WTC11 (cell line): ENCODE measurements around the gene NDUFS7. TPM values are rescaled to one million over a fixed set of nuclear protein-coding genes. Genes with fewer than 3 reads are reported as not detected.

Source experiments
- ELF4 ChIP-seq: sonication (generic); formaldehyde crosslinking; IDR thresholded peaks from 2 replicates; pipeline ENCODE4 v1.8.1; 2022; ENCODE audit warnings: low read depth, mild to moderate bottlenecking, moderate library complexity, missing genetic modification reagents
- ESRRA ChIP-seq: sonication (generic); formaldehyde crosslinking; IDR thresholded peaks from 2 replicates; pipeline ENCODE4 v1.8.1; 2022; ENCODE audit warnings: mild to moderate bottlenecking, missing genetic modification reagents, borderline replicate concordance
- GABPB1 ChIP-seq: sonication (generic); formaldehyde crosslinking; IDR thresholded peaks from 2 replicates; pipeline ENCODE4 v1.8.1; 2023; ENCODE audit warnings: mild to moderate bottlenecking, missing genetic modification reagents
- GTF2I ChIP-seq: fragments of 250-450 bp; sonication (Bioruptor Pico); conservative IDR thresholded peaks from 2 replicates; pipeline ENCODE4 v1.4.0; 2021; ENCODE audit warnings: mild to moderate bottlenecking
- HMGA2 ChIP-seq: fragments of 250-450 bp; sonication (Bioruptor Pico); IDR thresholded peaks from 2 replicates; pipeline ENCODE4 v1.4.0; 2021; ENCODE audit warnings: mild to moderate bottlenecking, moderate library complexity
- IRF2 ChIP-seq: sonication (generic); formaldehyde crosslinking; IDR thresholded peaks from 2 replicates; pipeline ENCODE4 v1.8.0; 2022; ENCODE audit warnings: low read depth, missing genetic modification reagents, borderline replicate concordance
- NFE2L1 ChIP-seq: sonication (generic); formaldehyde crosslinking; IDR thresholded peaks from 2 replicates; pipeline ENCODE4 v1.8.1; 2023; ENCODE audit warnings: missing genetic modification reagents
- NFYB ChIP-seq: sonication (generic); formaldehyde crosslinking; conservative IDR thresholded peaks from 2 replicates; pipeline ENCODE4 v1.8.0; 2022; ENCODE audit warnings: low read depth, missing genetic modification reagents
- OVOL2 ChIP-seq: fragments of 250-450 bp; sonication (Bioruptor Pico); IDR thresholded peaks from 2 replicates; pipeline ENCODE4 v1.9.0; 2021; ENCODE audit warnings: mild to moderate bottlenecking, borderline replicate concordance
- PRRX2 ChIP-seq: fragments of 250-450 bp; sonication (Bioruptor Pico); IDR thresholded peaks from 2 replicates; pipeline ENCODE4 v1.8.0; 2021; ENCODE audit warnings: mild to moderate bottlenecking
- RORB ChIP-seq: fragments of 250-450 bp; sonication (Bioruptor Pico); IDR thresholded peaks from 2 replicates; pipeline ENCODE4 v1.9.0; 2021; ENCODE audit warnings: mild to moderate bottlenecking
- SMAD3 ChIP-seq: sonication (generic); formaldehyde crosslinking; IDR thresholded peaks from 2 replicates; pipeline ENCODE4 v1.8.0; 2022; ENCODE audit warnings: missing genetic modification reagents, mild to moderate bottlenecking, borderline replicate concordance
- SMAD4 ChIP-seq: sonication (generic); formaldehyde crosslinking; IDR thresholded peaks from 2 replicates; pipeline ENCODE4 v1.8.0; 2022; ENCODE audit warnings: mild to moderate bottlenecking, missing genetic modification reagents
- TEAD1 ChIP-seq: sonication (generic); formaldehyde crosslinking; IDR thresholded peaks from 2 replicates; pipeline ENCODE4 v1.8.0; 2022; ENCODE audit warnings: mild to moderate bottlenecking, missing genetic modification reagents
- TEAD4 ChIP-seq: sonication (generic); formaldehyde crosslinking; IDR thresholded peaks from 2 replicates; pipeline ENCODE4 v1.8.0; 2022; ENCODE audit warnings: mild to moderate bottlenecking, missing genetic modification reagents
- ZNF121 ChIP-seq: sonication (generic); formaldehyde crosslinking; IDR thresholded peaks from 2 replicates; pipeline ENCODE4 v1.8.0; 2023; ENCODE audit warnings: missing genetic modification reagents
- ZNF138 ChIP-seq: sonication (generic); formaldehyde crosslinking; conservative IDR thresholded peaks from 2 replicates; pipeline ENCODE4 v1.8.1; 2022; ENCODE audit warnings: mild to moderate bottlenecking, moderate library complexity, missing genetic modification reagents
- ZNF232 ChIP-seq: sonication (generic); formaldehyde crosslinking; IDR thresholded peaks from 2 replicates; pipeline ENCODE4 v1.8.0; 2022; ENCODE audit warnings: mild to moderate bottlenecking, missing genetic modification reagents
- total RNA-seq: library from RNA; stranded (reverse); gene quantifications from 3 replicates; pipeline ENCODE4 v1.2.3, GENCODE V29; 2021
- TF ChIP-seq, protein P1 (sequence below): sonication (generic); formaldehyde crosslinking; IDR thresholded peaks from 2 replicates; pipeline ENCODE4 v1.8.1; 2023; ENCODE audit warnings: mild to moderate bottlenecking, missing genetic modification reagents
- TF ChIP-seq, protein P2 (sequence below): fragments of 250-450 bp; sonication (Bioruptor Pico); IDR thresholded peaks from 2 replicates; pipeline ENCODE4 v1.8.0; 2021; ENCODE audit warnings: mild to moderate bottlenecking
- TF ChIP-seq, protein P3 (sequence below): sonication (generic); formaldehyde crosslinking; IDR thresholded peaks from 2 replicates; pipeline ENCODE4 v1.8.1; 2023; ENCODE audit warnings: mild to moderate bottlenecking, missing genetic modification reagents, moderate library complexity
- TF ChIP-seq, protein P4 (sequence below): sonication (generic); formaldehyde crosslinking; IDR thresholded peaks from 2 replicates; pipeline ENCODE4 v1.8.1; 2022; ENCODE audit warnings: mild to moderate bottlenecking, missing genetic modification reagents, moderate library complexity, borderline replicate concordance
- TF ChIP-seq, protein P5 (sequence below): sonication (generic); formaldehyde crosslinking; IDR thresholded peaks from 2 replicates; pipeline ENCODE4 v1.8.0; 2022; ENCODE audit warnings: missing genetic modification reagents
- TF ChIP-seq, protein P6 (sequence below): fragments of 200-600 bp; IDR thresholded peaks from 2 replicates; pipeline ENCODE4 v1.8.0; 2022; ENCODE audit warnings: antibody characterized with exemption
- TF ChIP-seq, protein P7 (sequence below): sonication (generic); formaldehyde crosslinking; IDR thresholded peaks from 2 replicates; pipeline ENCODE4 v1.8.0; 2023; ENCODE audit warnings: missing genetic modification reagents

Gene NDUFS7
- total RNA-seq, 1 experiment from 2014 or later: 136 TPM

DNA sequence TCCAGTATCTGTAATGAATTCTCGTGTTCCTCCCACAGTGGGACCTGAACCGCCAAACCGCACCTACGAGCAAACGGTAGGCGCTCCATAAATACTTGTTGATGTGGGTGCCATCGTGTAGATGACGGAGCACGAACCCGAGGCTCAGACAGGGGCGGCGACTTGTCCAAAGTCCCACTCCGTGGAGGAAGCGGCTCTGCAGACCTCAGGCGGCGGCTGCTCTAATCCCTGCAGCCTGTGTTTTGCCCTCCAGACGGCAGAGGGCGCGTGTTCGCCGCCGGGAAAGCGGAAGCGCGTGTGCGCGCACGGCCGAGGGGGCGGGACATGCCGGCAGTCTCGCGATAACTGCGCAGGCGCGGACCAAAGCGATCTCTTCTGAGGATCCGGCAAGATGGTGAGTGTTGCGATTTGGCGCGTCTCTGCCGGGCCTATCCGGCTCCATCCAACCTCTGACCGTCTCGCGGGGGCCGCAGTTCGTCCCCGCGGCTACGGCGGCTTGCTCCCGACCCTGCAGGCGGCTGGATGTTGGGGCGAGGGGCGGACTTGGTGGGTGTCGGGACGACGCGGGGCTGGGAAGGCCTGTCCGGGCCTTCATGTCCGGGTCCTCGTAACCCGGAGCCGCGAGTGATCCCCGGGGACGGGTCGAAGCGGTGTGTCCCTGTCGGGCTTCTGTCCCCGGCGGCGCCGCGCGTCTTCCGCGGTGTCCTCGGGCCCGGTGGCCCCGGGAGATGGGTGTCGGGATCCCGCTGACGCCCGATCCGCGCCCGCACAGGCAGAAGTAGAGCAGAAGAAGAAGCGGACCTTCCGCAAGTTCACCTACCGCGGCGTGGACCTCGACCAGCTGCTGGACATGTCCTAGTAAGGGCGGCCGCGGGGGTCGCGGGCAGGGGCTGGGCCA, 54.6 kb downstream of the NDUFS7 start, which contains the start of gene RPS15 (continued):
- TF ChIP-seq, protein P1, sequence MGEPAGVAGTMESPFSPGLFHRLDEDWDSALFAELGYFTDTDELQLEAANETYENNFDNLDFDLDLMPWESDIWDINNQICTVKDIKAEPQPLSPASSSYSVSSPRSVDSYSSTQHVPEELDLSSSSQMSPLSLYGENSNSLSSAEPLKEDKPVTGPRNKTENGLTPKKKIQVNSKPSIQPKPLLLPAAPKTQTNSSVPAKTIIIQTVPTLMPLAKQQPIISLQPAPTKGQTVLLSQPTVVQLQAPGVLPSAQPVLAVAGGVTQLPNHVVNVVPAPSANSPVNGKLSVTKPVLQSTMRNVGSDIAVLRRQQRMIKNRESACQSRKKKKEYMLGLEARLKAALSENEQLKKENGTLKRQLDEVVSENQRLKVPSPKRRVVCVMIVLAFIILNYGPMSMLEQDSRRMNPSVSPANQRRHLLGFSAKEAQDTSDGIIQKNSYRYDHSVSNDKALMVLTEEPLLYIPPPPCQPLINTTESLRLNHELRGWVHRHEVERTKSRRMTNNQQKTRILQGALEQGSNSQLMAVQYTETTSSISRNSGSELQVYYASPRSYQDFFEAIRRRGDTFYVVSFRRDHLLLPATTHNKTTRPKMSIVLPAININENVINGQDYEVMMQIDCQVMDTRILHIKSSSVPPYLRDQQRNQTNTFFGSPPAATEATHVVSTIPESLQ (CRISPR knock-in tag): no peak
- TF ChIP-seq, protein P2, sequence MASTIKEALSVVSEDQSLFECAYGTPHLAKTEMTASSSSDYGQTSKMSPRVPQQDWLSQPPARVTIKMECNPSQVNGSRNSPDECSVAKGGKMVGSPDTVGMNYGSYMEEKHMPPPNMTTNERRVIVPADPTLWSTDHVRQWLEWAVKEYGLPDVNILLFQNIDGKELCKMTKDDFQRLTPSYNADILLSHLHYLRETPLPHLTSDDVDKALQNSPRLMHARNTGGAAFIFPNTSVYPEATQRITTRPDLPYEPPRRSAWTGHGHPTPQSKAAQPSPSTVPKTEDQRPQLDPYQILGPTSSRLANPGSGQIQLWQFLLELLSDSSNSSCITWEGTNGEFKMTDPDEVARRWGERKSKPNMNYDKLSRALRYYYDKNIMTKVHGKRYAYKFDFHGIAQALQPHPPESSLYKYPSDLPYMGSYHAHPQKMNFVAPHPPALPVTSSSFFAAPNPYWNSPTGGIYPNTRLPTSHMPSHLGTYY (CRISPR knock-in tag): 0 out of 2 replicates have a peak, but pooled peaks have one; percentile 23
- TF ChIP-seq, protein P3, sequence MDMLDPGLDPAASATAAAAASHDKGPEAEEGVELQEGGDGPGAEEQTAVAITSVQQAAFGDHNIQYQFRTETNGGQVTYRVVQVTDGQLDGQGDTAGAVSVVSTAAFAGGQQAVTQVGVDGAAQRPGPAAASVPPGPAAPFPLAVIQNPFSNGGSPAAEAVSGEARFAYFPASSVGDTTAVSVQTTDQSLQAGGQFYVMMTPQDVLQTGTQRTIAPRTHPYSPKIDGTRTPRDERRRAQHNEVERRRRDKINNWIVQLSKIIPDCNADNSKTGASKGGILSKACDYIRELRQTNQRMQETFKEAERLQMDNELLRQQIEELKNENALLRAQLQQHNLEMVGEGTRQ (CRISPR knock-in tag): peak; percentile 69
- TF ChIP-seq, protein P4, sequence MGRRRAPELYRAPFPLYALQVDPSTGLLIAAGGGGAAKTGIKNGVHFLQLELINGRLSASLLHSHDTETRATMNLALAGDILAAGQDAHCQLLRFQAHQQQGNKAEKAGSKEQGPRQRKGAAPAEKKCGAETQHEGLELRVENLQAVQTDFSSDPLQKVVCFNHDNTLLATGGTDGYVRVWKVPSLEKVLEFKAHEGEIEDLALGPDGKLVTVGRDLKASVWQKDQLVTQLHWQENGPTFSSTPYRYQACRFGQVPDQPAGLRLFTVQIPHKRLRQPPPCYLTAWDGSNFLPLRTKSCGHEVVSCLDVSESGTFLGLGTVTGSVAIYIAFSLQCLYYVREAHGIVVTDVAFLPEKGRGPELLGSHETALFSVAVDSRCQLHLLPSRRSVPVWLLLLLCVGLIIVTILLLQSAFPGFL (CRISPR knock-in tag): 0 out of 2 replicates have a peak, but pooled peaks have one; percentile 88
- no peak for TF ChIP-seq ELF4 (CRISPR knock-in tag)
- TF ChIP-seq ESRRA (CRISPR knock-in tag): peak; percentile 80
- no peak for TF ChIP-seq ZNF232 (CRISPR knock-in tag)
- no peak for TF ChIP-seq RORB (CRISPR knock-in tag)
- TF ChIP-seq, protein P5, sequence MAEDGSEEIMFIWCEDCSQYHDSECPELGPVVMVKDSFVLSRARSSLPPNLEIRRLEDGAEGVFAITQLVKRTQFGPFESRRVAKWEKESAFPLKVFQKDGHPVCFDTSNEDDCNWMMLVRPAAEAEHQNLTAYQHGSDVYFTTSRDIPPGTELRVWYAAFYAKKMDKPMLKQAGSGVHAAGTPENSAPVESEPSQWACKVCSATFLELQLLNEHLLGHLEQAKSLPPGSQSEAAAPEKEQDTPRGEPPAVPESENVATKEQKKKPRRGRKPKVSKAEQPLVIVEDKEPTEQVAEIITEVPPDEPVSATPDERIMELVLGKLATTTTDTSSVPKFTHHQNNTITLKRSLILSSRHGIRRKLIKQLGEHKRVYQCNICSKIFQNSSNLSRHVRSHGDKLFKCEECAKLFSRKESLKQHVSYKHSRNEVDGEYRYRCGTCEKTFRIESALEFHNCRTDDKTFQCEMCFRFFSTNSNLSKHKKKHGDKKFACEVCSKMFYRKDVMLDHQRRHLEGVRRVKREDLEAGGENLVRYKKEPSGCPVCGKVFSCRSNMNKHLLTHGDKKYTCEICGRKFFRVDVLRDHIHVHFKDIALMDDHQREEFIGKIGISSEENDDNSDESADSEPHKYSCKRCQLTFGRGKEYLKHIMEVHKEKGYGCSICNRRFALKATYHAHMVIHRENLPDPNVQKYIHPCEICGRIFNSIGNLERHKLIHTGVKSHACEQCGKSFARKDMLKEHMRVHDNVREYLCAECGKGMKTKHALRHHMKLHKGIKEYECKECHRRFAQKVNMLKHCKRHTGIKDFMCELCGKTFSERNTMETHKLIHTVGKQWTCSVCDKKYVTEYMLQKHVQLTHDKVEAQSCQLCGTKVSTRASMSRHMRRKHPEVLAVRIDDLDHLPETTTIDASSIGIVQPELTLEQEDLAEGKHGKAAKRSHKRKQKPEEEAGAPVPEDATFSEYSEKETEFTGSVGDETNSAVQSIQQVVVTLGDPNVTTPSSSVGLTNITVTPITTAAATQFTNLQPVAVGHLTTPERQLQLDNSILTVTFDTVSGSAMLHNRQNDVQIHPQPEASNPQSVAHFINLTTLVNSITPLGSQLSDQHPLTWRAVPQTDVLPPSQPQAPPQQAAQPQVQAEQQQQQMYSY (CRISPR knock-in tag): no peak
- no peak for TF ChIP-seq ZNF121 (CRISPR knock-in tag)
- TF ChIP-seq, protein P6, sequence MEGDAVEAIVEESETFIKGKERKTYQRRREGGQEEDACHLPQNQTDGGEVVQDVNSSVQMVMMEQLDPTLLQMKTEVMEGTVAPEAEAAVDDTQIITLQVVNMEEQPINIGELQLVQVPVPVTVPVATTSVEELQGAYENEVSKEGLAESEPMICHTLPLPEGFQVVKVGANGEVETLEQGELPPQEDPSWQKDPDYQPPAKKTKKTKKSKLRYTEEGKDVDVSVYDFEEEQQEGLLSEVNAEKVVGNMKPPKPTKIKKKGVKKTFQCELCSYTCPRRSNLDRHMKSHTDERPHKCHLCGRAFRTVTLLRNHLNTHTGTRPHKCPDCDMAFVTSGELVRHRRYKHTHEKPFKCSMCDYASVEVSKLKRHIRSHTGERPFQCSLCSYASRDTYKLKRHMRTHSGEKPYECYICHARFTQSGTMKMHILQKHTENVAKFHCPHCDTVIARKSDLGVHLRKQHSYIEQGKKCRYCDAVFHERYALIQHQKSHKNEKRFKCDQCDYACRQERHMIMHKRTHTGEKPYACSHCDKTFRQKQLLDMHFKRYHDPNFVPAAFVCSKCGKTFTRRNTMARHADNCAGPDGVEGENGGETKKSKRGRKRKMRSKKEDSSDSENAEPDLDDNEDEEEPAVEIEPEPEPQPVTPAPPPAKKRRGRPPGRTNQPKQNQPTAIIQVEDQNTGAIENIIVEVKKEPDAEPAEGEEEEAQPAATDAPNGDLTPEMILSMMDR: peak; percentile 77
- peak; percentile 86; the same call in 1 of the 2 replicates for TF ChIP-seq SMAD3 (CRISPR knock-in tag)
- TF ChIP-seq ZNF138 (CRISPR knock-in tag): no peak
- no peak for TF ChIP-seq HMGA2 (CRISPR knock-in tag)
- TF ChIP-seq TEAD1 (CRISPR knock-in tag): peak; percentile 96
- TF ChIP-seq, protein P7, sequence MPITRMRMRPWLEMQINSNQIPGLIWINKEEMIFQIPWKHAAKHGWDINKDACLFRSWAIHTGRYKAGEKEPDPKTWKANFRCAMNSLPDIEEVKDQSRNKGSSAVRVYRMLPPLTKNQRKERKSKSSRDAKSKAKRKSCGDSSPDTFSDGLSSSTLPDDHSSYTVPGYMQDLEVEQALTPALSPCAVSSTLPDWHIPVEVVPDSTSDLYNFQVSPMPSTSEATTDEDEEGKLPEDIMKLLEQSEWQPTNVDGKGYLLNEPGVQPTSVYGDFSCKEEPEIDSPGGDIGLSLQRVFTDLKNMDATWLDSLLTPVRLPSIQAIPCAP (CRISPR knock-in tag): peak; percentile 90
- no peak; the same call in 1 of the 2 replicates for TF ChIP-seq NFYB (CRISPR knock-in tag)
- no peak for TF ChIP-seq GTF2I (CRISPR knock-in tag)
- 0 out of 2 replicates have a peak, but pooled peaks have one; percentile 68 for TF ChIP-seq TEAD4 (CRISPR knock-in tag)
- TF ChIP-seq OVOL2 (CRISPR knock-in tag): no peak
- no peak for TF ChIP-seq PRRX2
- peak; percentile 90 for TF ChIP-seq GABPB1 (CRISPR knock-in tag)
- no peak for TF ChIP-seq SMAD4 (CRISPR knock-in tag)
- no peak for TF ChIP-seq NFE2L1
- no peak for TF ChIP-seq IRF2 (CRISPR knock-in tag)
